Adrenal gland (tissue), 5 donors: Measurements from ENCODE around the gene RGS12.

ENCODE experiments used
- CTCF ChIP-seq, 6 experiments: fragments of 450-650 bp in 4 of 6; fragments of 200-600 bp in 2 of 6; sonication (generic) in 1 of 6; IDR thresholded peaks; 1 replicate in 5 of 6; 2 replicates in 1 of 6; pipeline versions ENCODE4 v1.5.1 to v1.8.0; 2016 to 2021; ENCODE audit warnings: antibody characterized with exemption in 6 of 6, mild to moderate bottlenecking in 2 of 6, moderate library complexity in 1 of 6
- POLR2A ChIP-seq, 2 donors: fragments of 450-650 bp; IDR thresholded peaks; one replicate each; pipeline ENCODE4 v1.6.1; 2017; ENCODE audit warnings: antibody characterized with exemption in 2 of 2, mild to moderate bottlenecking in 2 of 2, moderate library complexity in 1 of 2
- donor health status: DM: no; HTN: no; CAD: no.

GRCh38 chr4:3245676-3246075 lies 47.1 kb upstream of the RGS12 start:
- TF ChIP-seq CTCF (IDR thresholded peaks at IDR 0.05) (no peak), POLR2A (IDR thresholded peaks at IDR 0.05) (no peak)
